ENCODE data around the gene RETSAT.

- TF ChIP-seq, protein P1, sequence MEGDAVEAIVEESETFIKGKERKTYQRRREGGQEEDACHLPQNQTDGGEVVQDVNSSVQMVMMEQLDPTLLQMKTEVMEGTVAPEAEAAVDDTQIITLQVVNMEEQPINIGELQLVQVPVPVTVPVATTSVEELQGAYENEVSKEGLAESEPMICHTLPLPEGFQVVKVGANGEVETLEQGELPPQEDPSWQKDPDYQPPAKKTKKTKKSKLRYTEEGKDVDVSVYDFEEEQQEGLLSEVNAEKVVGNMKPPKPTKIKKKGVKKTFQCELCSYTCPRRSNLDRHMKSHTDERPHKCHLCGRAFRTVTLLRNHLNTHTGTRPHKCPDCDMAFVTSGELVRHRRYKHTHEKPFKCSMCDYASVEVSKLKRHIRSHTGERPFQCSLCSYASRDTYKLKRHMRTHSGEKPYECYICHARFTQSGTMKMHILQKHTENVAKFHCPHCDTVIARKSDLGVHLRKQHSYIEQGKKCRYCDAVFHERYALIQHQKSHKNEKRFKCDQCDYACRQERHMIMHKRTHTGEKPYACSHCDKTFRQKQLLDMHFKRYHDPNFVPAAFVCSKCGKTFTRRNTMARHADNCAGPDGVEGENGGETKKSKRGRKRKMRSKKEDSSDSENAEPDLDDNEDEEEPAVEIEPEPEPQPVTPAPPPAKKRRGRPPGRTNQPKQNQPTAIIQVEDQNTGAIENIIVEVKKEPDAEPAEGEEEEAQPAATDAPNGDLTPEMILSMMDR (conservative IDR thresholded peaks at IDR 0.05; ENCODE audit: low read depth, low read length) = no peak
- TF ChIP-seq EZH2 (IDR thresholded peaks at IDR 0.05; ENCODE audit: borderline replicate concordance, low read depth, low read length, poor library complexity, severe bottlenecking) = no peak
Observed at GRCh38 chr2:85327822-85328617, 26.3 kb downstream of the RETSAT start, which contains the start of gene TGOLN2.

Data from A673 (cell line).